GM21825 (cell line): ENCODE results near the gene CCDC172.

ENCODE experiments used
- ATAC-seq: cut with Tn5 transposase; IDR thresholded peaks from one replicate; pipeline ENCODE4 v1.9.1; 2021; ENCODE audit warnings: mild to moderate bottlenecking, moderate library complexity; ENCODE audit not compliant: unreplicated experiment

CCDC172 gene, protein sequence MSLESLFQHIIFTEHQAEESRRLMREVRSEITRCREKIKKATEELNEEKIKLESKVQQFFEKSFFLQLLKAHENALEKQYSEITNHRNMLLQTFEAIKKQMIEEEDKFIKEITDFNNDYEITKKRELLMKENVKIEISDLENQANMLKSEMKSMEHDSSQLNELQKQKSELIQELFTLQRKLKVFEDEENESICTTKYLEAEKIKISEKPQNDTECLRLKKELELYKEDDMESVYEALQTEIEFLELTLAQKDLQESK

DNA sequence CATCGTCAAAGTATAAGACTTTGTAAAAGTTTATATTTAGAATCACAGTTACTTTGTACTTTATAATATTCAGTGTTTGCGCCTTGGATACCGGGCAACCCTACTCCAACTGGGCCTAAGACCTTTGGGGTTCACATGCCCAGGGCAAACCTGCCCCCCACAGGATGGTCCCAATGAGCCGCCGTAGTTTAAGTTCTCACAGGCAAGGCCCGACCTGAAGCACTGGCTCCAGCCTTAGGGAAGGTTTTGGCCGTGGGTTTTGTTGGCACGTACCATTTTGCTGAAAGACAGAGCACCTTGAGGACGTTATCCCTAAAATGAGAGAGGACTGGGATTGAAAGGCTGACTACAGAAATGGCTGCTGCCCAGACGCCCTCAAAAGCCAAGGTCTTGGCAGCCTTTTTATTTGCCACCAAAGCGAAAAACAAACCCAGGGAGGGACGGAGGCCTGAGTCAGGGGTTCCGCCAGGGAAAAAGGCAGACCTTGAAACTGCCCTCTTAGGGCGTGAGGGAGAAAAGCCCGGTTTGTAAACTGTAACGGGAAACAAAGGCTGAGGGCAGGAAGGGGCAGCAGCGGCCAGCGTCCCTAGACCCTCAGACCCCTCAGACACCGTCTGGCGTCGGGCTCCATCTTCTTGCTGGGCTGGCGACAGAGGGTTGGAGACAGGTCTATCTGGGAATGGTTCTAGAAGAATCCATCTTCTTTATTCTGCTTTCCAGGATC is at the start of gene CCDC172:
CCDC172 (plus strand) TSS at position 222 of the 724 bp plus-strand sequence. CDS start 564 bp downstream, outside the sequence.
- no peak for ATAC-seq

DNA sequence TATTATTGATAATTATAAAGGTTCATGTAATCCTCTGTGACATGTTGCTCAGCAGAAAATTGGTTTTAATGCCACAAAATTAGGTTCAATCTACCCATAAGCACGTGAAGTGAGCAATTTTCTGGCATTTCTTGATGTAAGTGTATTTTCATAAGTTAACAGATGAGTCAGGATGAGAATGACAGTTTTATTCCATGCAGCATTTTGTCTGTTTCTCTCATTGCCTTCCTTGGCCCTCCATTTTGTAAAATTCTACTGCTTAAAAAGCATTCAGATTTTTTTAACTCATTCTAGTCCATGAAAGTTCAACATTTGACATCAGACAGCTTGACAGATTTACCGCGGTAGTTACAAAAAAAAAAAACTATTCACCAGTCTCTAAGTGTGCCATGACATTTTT is 47.3 kb upstream of the CCDC172 start:
- ATAC-seq = no peak

GRCh38 chr10:116278846-116279245 is 45.4 kb upstream of the CCDC172 start:
- ATAC-seq = no peak

DNA sequence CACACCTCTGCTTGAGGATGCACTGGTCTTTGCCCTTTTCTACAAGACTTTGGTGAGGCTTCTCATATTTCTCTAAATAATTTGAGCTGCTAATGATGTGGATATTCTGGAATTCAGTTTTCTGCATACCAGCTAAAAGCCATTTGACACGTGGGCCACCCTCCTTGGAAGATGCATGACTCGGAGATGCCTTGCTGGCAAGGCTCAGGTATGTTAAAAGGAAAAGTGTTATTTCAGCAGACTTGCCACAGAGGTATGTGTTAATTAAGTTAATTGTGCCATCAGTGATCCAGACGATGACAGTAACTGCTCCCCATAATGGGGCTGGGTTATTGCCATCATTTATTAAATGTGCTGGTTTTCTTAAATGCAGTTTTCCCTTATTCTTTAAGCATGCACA is 42.5 kb upstream of the CCDC172 start:
- ATAC-seq = no peak

- ATAC-seq = no peak
Observed at GRCh38 chr10:116286626-116287200, 37.5 kb upstream of the CCDC172 start.

GRCh38 chr10:116287906-116288501 is 36.2 kb upstream of the CCDC172 start:
- no peak for ATAC-seq

DNA sequence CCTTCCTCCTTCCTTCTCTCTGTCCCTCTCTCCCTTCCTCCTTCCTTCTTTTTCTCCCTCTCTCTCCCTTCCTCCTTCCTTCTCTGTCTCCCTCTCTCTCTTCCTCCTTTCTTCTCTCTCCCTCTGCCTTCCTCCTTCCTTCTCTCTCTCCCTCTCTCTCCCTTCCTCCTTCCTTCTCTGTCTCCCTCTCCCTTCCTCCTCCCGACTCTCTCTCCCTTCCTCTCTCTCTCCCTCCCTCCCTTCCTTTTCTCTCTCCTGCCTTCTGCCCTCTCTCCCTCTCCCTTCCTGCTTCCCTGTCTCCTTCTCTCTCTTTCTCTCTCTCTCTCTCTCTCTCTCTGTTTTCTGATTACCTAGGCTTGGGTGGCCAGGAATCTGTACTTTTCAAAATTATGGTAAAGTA is 34.6 kb upstream of the CCDC172 start:
- ATAC-seq = no peak

- ATAC-seq = no peak
Observed at GRCh38 chr10:116292493-116292892, 31.8 kb upstream of the CCDC172 start.

DNA sequence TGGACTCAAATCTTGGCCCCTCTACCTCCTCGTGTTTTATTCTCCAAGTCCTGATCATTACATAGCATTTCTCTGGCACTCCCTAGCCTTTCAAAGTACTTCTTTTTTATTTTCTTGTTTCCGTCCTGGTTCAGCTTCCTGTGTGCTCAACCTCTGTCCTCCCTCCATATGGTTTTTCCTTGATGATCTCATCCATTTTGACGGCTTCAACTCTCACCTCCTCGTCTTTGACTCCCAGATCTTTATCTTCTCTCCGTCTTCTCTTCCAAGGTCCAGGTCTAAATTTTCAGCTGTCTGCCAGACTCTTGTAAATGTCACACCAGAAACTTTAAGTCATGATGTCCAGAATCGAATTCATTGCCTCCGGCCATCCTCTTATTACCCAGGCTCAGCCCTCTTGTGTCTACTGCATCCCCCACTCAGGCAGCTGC is 27.9 kb upstream of the CCDC172 start:
- no peak for ATAC-seq

- ATAC-seq = no peak
Observed at GRCh38 chr10:116298586-116298985, 25.7 kb upstream of the CCDC172 start.

DNA sequence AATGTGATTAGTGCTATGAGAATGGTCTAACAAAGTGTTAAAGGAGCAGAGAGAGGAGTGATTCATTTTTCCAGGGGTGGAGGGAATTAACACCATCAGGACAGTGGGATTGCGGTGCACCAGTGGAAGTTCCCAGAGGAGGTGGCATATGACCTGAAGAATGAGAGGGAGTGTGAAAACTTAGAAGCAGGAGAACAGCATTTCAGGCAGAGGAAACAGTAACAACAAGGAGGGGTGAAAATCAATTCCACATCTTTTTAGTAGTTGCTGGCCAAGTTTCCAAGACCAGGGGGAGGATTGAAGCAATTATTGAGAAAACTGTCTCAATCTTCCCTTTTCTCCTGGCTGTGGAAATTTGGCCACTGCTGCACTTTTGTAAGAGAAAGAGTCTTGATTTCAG is 23.7 kb upstream of the CCDC172 start:
- no peak for ATAC-seq

- ATAC-seq = no peak
Observed at GRCh38 chr10:116304923-116305322, 19.3 kb upstream of the CCDC172 start.

DNA sequence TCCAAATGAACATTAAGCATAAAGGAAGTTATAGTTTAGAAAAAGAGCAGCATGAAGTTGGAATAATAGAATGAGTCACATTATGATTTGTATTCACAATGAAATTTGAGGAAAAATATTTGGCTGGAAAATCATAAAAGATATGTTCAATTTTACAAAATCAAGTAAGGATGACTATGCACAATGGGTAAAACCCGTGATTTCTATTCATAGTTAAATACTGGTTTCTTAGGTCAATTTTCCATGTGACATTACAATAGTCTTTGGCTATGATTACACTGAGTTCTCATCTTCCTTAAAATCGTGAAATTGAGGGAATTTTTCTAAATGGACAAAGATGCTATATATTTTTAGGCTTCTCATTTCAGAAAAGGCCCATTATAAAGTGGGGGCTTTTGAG is 17.4 kb upstream of the CCDC172 start:
- ATAC-seq = no peak

GRCh38 chr10:116307455-116307854 is 16.8 kb upstream of the CCDC172 start:
- no peak for ATAC-seq

DNA sequence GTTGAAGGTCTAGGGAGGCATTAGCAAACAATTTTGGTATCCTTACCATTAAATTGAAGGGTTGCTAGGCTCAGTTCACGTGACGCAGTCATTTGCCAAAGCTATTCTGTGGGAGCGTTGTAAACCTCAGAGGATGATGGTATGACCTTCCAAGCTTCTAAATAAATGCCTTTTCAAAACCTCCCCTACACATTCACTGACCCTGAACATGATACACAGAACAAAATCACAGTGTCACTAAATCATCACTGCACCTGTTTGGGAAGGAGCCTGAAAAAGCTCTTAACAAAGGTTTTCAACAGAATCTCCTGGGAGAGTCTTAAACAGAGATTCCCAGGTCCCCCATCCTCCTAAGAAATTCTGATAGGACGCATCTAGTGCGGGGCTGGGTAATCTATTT is 13.2 kb upstream of the CCDC172 start:
- ATAC-seq = no peak

DNA sequence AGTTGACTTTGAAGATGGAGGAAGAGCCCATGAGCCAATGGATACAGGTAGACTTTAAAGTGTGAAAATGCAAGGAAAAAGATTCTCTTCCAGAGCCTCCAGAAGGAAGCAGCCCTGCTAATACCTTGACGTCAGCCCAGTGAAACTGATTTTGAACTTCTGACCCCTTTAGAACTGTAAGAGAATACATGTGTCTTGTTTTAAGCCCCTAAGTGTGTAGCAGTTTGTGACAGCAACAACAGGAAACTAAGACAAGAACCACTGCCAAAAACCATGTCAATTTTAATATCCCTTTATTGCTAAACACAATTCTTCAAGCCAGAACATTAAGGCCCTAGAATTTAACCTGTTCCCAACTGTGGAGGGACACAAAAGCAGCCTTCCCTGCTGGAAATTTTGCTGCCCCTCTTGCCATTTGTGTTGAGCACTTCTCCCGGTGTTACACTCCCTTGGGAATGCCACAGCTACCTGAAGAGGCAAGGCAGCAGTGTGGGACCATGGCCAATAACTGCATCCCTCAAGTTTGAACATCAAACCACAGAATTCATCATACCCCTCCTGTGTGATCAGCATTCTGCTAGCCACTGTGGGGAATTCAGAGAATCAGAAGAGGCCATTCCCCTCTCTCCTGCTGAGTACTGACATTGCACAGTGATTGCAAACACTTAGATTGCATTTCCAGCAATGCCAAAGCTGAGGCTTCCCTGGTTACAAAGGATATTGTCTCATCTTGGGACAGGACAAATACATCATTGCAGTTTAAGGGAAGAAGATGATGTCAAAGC is 12.3 kb upstream of the CCDC172 start:
- ATAC-seq = no peak

DNA sequence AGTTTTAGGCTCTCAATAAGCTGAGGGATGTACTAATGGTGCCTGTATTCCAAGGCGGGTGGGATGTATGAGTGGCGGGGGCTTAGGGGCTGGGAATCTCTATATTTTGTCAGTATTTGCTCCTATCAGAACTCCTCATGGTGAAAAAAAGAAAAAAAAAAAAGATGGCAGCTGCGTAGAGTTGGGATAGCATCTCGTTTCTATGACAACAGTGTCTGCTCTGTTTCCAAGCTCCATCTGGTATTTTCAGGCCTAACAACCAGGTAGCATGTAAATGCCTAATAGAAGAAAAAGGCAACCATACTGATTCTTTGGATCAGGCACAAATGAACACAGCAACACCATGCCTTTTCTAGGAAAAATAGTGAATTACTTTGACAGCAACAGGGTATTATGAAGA is 11.7 kb upstream of the CCDC172 start:
- no peak for ATAC-seq

DNA sequence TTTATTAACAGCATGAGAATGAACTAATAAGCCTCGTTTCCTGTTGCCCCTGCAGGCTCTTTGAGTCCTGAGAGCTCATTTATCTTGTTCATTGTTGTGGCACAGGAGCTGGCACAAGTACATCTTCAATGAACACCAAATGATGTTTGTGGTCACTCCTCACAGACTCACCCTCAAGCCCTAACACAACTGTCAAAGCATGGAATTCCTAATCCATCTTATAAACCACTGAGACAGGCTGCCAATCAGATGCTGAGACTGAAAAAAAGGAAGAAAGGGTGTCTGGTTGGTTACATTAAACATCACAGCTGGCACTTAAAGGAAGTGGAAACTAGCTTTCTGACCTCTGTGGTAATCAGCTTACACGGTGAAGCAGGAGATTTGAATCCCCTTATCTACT is 7.7 kb upstream of the CCDC172 start:
- ATAC-seq = no peak

DNA sequence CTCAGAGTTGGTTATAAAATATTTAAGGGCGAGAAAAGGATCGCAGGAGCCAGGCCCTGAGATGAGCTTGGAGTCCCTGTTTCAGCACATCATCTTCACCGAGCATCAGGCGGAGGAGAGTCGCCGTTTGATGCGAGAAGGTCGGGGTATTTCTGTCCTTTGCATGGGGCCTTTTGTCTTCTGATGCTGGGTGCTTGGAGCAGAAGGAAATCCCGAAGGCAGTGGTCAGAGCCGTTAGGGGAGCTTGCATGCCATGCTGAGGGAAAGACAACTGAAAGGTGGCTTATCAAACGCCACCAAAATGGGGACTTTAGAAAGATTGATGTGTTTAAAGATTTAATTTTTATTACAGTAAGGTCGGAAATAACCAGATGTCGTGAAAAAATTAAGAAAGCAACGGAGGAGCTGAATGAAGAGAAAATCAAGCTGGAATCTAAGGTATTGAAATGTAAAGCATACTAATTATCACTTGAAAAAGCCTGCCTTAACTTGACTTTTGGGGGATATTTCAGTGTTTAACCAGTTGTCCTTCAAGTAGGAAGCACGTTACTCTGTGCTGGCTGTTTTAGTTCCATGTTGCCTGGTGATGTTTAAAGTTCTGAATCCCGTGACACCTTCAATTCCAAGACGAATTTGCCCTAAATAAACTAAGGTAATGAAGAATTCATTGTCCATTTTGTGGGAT is 845 bp downstream of the CCDC172 start:
- ATAC-seq = no peak

- ATAC-seq = no peak
Observed at GRCh38 chr10:116325987-116326386, 1.7 kb downstream of the CCDC172 start.
